ENCODE results near the gene SLC6A19. TPM values are rescaled to one million over a fixed set of nuclear protein-coding genes. Genes with fewer than 3 reads are reported as not detected.

The SLC6A19 gene
- total and polyA plus RNA-seq, 9 of the 15 experiments (the other 6 are each of a cell fraction or from before 2014, with no cell fraction given): 0.03 to 1.6 (median 0.59) TPM

DNA sequence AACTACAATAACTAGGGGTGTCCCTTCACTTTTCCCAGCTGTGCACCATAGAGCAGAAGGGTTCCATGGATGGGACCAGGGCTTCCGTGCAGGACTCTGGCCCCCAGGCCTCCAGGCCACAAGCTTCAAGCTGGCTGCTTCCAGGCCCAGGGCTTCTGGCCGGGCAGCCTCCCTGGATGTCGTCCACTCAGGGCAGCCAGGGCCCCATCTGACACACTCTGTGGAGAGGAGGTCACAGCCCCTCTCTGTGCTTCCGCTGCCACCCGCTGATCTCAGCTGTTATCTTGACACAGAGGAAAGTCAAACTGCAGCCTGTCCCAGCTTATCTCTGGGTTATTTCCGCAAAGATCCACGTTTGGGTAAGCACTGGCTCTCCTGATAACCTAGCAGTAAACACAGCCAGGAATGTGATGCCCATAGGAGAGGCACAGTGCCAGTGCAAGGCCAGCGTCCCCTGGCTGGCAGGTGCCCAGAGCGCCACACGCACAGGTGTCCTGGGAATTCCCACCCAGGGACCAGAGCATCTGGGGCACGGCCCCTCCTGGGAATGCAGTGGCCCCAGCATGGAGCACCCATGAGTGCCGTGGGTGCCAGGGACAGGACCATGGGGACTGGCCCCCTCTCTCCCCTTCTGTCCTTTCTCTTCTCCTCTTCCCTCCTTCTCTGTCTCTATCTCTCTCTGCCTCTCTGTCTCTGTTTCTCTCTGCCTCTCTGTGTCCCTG lies 15.6 kb upstream of the SLC6A19 start (continued):
- TF ChIP-seq, protein P1, sequence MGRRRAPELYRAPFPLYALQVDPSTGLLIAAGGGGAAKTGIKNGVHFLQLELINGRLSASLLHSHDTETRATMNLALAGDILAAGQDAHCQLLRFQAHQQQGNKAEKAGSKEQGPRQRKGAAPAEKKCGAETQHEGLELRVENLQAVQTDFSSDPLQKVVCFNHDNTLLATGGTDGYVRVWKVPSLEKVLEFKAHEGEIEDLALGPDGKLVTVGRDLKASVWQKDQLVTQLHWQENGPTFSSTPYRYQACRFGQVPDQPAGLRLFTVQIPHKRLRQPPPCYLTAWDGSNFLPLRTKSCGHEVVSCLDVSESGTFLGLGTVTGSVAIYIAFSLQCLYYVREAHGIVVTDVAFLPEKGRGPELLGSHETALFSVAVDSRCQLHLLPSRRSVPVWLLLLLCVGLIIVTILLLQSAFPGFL (CRISPR knock-in tag; IDR thresholded peaks at IDR 0.05): no peak
- TF ChIP-seq, protein P2, sequence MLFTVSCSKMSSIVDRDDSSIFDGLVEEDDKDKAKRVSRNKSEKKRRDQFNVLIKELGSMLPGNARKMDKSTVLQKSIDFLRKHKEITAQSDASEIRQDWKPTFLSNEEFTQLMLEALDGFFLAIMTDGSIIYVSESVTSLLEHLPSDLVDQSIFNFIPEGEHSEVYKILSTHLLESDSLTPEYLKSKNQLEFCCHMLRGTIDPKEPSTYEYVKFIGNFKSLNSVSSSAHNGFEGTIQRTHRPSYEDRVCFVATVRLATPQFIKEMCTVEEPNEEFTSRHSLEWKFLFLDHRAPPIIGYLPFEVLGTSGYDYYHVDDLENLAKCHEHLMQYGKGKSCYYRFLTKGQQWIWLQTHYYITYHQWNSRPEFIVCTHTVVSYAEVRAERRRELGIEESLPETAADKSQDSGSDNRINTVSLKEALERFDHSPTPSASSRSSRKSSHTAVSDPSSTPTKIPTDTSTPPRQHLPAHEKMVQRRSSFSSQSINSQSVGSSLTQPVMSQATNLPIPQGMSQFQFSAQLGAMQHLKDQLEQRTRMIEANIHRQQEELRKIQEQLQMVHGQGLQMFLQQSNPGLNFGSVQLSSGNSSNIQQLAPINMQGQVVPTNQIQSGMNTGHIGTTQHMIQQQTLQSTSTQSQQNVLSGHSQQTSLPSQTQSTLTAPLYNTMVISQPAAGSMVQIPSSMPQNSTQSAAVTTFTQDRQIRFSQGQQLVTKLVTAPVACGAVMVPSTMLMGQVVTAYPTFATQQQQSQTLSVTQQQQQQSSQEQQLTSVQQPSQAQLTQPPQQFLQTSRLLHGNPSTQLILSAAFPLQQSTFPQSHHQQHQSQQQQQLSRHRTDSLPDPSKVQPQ (CRISPR knock-in tag; IDR thresholded peaks at IDR 0.05; ENCODE audit: borderline replicate concordance): 0 out of 2 replicates have a peak, but pooled peaks have one; percentile 64
- TF ChIP-seq ZNF57 (CRISPR knock-in tag; IDR thresholded peaks at IDR 0.05) (no peak), NFYB (IDR thresholded peaks at IDR 0.05; ENCODE audit: extremely low read depth, insufficient read length) (no peak), RB1 (IDR thresholded peaks at IDR 0.05; ENCODE audit: low read depth) (0 out of 2 replicates have a peak, but pooled peaks have one; percentile 23), ADNP (tag; IDR thresholded peaks at IDR 0.05) (no peak), ZNF717 (CRISPR knock-in tag; IDR thresholded peaks at IDR 0.05) (no peak), DMBX1 (CRISPR knock-in tag; IDR thresholded peaks at IDR 0.05; ENCODE audit: borderline replicate concordance) (peak; percentile 95), STAT5B (CRISPR knock-in tag; IDR thresholded peaks at IDR 0.05) (no peak), IRF1 (CRISPR knock-in tag; IDR thresholded peaks at IDR 0.05; ENCODE audit: borderline replicate concordance) (no peak), SRF (CRISPR knock-in tag; IDR thresholded peaks at IDR 0.05) (peak in 1 of 2 experiments; percentile 95; a peak in 1 of 4 replicates), ZNF280B (CRISPR knock-in tag; IDR thresholded peaks at IDR 0.05) (no peak), ZNF282 (CRISPR knock-in tag; IDR thresholded peaks at IDR 0.05) (no peak), MTA3 (IDR thresholded peaks at IDR 0.05; ENCODE audit: borderline replicate concordance) (peak; percentile 94), MCM7 (IDR thresholded peaks at IDR 0.05) (no peak), FOXJ2 (tag; IDR thresholded peaks at IDR 0.05) (no peak), THRB (CRISPR knock-in tag; conservative IDR thresholded peaks at IDR 0.05) (no peak)
- TF ChIP-seq, protein P3, sequence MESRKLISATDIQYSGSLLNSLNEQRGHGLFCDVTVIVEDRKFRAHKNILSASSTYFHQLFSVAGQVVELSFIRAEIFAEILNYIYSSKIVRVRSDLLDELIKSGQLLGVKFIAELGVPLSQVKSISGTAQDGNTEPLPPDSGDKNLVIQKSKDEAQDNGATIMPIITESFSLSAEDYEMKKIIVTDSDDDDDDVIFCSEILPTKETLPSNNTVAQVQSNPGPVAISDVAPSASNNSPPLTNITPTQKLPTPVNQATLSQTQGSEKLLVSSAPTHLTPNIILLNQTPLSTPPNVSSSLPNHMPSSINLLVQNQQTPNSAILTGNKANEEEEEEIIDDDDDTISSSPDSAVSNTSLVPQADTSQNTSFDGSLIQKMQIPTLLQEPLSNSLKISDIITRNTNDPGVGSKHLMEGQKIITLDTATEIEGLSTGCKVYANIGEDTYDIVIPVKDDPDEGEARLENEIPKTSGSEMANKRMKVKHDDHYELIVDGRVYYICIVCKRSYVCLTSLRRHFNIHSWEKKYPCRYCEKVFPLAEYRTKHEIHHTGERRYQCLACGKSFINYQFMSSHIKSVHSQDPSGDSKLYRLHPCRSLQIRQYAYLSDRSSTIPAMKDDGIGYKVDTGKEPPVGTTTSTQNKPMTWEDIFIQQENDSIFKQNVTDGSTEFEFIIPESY (CRISPR knock-in tag; IDR thresholded peaks at IDR 0.05): no peak

All from K562 (cell line).